ENCODE measurements around the gene ZNF532.

The ZNF532 gene

GRCh38 chr18:58949031-58949430, 84.4 kb downstream of the ZNF532 start:
- no peak for DNase-seq

DNA sequence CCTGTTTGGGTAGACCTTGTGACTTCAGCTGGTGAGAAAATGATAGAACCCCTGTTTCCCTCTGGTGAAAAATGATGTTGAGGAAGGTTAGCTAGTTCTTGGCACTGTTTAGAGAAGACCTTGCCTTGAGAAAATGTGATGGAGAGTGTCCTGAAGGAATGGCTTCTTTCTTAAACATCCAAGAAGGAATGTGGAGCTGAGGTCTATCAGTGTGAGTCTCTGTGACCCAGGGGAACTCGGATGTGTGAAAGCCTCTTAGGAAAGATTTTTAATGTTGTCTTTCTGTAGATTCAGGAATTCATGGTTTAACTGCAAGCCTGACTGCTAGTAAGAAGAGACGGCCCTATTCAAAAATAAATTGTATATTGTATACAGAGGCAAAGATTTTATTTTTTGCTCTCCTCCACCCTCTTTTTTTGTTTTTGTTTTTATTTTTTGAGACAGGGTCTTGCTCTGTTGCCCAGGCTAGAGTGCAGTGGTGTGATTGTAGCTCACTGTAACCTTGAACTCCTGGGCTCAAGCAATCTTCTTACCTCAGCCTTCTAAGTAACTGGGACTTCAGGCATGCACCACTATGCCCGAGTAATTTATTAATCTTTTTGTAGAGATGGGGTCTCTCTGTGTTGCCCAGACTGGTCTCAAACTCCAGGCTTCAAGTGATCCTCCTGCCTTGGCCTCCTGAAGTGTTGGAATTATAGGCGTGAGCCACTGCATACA, 87.5 kb downstream of the ZNF532 start:
- DNase-seq, result no peak

- DNase-seq, result no peak
Observed at GRCh38 chr18:58952858-58953257, 88.2 kb downstream of the ZNF532 start.

- no peak for DNase-seq
Observed at GRCh38 chr18:58953627-58954026, 89.0 kb downstream of the ZNF532 start.

GRCh38 chr18:58955001-58955400, 90.3 kb downstream of the ZNF532 start:
- DNase-seq, result no peak

DNA sequence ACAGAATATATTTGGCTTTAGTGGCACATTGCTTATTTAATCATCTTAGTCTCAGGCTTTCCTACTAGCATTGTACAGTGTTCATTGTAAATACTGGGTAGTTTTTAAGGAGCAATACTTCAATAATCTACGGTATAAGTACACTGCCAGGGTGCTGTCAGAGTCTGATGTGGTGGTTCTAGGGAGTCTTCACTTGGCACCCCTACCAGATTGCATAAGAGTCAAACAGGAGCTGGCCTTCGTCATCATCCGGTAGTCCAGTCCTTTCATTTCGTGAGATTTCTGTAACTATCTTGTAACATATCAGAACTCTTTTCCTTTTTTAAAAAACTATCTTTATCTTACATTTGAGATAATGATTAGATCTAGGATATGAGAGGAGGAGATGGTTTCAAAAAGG, 91.1 kb downstream of the ZNF532 start:
- no peak for DNase-seq

- no peak for DNase-seq
Observed at GRCh38 chr18:58958628-58959027, 94.0 kb downstream of the ZNF532 start.

DNA sequence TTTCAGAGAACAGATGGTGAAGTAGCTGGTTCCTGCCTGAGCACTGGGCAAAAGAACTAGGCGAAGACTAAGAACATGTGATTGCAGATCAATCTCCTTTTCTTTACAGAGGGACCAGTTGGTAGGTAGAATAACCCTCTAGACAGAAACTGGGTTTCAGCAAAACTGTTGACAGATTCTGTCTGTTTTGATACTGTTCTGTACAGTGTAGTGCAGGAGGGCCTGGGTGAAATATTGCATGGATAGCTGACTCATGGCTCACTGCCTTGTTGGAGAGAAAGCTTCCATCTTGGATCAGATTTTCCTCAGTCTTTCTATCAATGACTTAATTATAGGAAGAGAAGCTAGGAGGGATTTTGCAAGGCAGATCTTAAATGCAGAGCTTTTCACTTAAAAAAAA, 95.8 kb downstream of the ZNF532 start:
- DNase-seq, result no peak

DNA sequence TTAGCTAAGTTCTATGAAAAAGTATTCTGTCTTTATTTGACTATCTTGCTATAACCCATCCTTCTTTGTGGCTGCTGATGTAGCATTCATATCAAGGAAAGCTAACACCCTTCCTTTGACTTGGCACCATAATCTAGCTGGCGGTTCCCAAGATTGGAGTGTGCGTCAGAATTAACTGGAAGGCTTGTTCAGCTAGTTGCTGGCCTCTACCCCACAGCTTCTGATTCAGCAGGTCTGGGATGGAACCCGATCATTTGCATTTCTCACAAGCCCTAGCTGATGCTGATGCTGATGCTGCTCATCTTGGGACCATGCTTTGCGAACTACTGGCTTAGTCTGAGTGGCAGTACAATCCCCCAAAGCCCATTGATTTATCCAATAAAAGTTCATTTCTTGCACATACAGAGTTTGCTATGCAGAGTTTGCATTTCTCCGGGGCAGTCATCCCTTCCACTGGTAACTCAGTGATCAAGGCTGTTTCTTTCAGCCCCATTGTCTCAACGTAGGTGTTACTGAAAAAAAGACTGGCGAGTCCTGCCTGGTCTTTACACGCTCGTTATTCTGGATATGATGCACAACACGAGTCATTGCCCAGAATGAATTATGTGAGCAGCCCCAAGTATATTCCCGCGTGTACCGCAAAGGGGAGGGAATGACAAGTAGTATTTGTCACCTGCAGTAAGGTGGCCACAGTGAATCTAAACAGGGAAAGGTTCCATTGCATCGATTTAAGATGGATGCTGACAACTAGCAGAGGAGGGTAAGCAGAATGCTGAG, 96.5 kb downstream of the ZNF532 start:
- no peak for DNase-seq

- no peak for DNase-seq
Observed at GRCh38 chr18:58962336-58962735, 97.7 kb downstream of the ZNF532 start.

- no peak for DNase-seq
Observed at GRCh38 chr18:58965291-58966004, 100.8 kb downstream of the ZNF532 start.

DNA sequence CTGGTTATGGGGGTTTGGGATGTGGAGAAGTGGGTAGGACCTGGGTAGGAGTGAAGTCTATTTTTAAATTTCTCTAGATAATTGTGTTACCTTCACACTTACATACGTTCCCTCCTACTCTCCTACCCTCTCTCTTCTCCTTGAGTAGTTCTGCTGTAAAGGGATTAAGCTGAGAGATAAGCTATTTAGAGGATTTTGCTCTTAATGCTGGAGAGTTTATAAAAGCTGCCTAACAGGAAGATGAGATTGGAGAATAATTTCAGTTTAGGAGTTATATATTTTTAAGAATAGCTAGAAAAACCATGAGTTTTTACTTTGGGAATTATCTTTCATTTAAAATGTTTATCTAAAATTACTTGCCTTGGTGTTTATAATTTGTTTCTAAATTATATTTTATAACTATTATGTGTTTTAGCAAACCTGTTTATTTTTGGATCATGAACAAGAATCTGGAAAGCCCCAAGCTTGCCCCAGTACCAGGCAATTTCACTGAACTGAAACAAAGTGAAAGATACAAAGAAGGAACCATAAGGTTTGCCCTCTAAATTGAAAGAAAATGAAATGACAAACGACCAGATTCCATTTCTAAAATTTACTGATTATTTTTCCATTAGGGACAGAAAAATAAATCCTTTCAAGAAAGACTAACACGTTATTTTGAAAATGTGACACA, 101.5 kb downstream of the ZNF532 start:
- no peak for DNase-seq

- DNase-seq, result no peak
Observed at GRCh38 chr18:58966704-58967103, 102.0 kb downstream of the ZNF532 start.

DNA sequence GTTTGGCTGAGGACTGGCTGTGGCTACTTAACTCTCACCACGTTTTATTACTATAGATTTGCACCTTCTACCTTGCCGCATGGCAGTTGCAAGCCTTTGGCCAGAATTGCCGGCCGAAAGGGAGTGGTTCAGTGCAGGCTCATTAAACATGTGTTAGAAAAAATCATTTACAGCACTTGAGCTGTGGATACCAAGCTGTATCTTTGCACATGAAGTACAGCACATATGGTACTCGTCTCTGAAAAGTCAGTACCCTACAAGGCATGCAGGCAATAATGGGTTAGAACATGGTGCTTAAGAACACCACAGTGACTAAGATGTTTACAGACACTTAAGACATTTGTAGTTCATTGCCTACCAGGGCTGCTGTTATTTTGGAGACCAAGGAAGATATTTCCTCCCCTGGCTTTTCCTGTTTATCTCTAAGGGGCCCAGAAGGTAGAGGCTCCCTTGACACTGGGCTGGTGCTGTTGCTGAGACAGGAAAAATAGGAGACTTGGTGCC, 103.1 kb downstream of the ZNF532 start:
- no peak for DNase-seq

DNA sequence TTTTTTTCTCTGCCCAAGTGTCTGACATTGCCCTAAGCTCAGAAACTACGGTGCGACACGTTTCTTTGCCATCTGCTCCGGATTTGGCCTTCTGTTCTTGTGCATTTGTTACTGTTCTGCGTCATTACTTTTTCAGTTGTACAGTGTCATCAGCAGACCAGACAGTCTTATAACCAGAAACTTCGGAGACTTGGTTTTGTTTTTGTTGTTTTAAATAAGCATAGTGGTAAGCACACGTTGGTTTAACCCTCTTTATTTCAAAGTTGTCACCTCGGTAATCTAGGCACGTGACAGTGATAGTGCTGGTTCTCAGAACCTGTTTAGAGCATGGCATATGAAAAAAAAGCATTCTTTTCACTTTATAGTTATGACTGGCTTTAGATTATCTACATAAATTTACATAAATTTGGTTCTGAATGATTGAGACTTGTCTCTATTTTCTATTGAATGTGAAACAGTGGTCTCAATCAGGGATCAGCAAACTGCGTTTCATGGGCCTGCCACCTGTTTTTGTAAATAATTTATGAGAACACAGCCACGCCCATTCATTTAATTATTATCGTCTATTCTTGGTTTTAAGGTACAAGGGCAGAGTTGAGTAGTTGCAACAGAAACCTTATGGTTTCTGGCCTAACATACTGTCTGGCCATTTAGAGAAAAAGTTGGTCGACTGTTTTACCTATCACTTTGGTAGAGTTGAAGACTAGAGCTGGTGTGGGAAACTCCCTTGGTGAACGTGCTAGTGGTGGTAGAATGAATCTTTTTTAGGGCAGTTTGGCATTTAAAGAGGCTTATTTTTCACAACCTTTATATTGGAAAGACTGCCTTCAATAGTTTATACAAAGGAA, 106.5 kb downstream of the ZNF532 start:
- DNase-seq, result no peak

- no peak for DNase-seq
Observed at GRCh38 chr18:58975296-58975695, 110.6 kb downstream of the ZNF532 start.

GRCh38 chr18:58975781-58976180, 111.1 kb downstream of the ZNF532 start:
- DNase-seq, result no peak

- DNase-seq, result no peak
Observed at GRCh38 chr18:58977223-58977622, 112.5 kb downstream of the ZNF532 start.

DNA sequence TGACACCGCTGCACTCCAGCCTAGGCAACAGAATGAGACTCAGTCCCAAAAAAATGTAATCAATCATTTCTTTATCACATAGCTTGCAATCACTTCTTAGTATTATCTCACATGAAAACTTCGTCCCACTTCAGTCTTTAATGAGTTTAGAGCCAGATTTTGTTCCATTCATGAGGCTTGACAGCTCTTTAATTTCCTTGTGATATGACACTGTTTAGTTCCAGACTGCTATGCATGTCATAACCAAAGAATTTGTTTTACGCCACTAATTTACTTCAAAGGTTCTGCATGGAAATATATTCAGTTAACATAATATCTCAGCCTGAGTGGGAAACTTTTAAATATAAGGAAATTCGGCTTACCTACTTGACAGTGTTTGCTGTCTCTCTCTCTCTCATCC, 113.1 kb downstream of the ZNF532 start:
- DNase-seq, result no peak

- no peak for DNase-seq
Observed at GRCh38 chr18:58978916-58979315, 114.2 kb downstream of the ZNF532 start.

- DNase-seq, result no peak
Observed at GRCh38 chr18:58979615-58980014, 114.9 kb downstream of the ZNF532 start.

- DNase-seq, result no peak
Observed at GRCh38 chr18:58980991-58981390, 116.3 kb downstream of the ZNF532 start.
